Colonic mucosa (tissue), 4 donors: ENCODE measurements around the gene FHOD3. TPM values are rescaled to one million over a fixed set of nuclear protein-coding genes. Genes with fewer than 3 reads are reported as not detected.

ENCODE experiments used
- DNase-seq: peaks from one replicate; pipeline ENCODE4 v3.0.0-alpha.2; 2020
- H3K27ac ChIP-seq: fragments of 200-600 bp; one replicate; pipeline ENCODE4 v1.8.0; 2021
- H3K27me3 ChIP-seq: fragments of 200-600 bp; one replicate; pipeline ENCODE4 v1.8.0; 2021
- H3K36me3 ChIP-seq: fragments of 200-600 bp; one replicate; pipeline ENCODE4 v1.8.0; 2021
- H3K4me1 ChIP-seq: fragments of 200-600 bp; one replicate; pipeline ENCODE4 v1.8.0; 2021; ENCODE audit warnings: mild to moderate bottlenecking
- H3K4me3 ChIP-seq: fragments of 200-600 bp; one replicate; pipeline ENCODE4 v1.8.0; 2021
- H3K9ac ChIP-seq, 2 donors: one replicate each; pipeline ENCODE4 v1.7.0; 2013; ENCODE audit warnings: control low read depth in 2 of 2, low read depth in 2 of 2, low read length in 2 of 2
- H3K9me3 ChIP-seq: fragments of 200-600 bp; one replicate; pipeline ENCODE4 v1.8.0; 2021
- CTCF ChIP-seq: fragments of 200-600 bp; IDR thresholded peaks from one replicate; pipeline ENCODE4 v1.8.0; 2022; ENCODE audit warnings: antibody characterized with exemption, mild to moderate bottlenecking
- intact Hi-C: fragments of 100-400 bp; cut with DNase I; formaldehyde crosslinking; loops from one replicate; pipeline ENCODE4 v1.14.1; 2022
- total RNA-seq, 2 donors: library from RNA; stranded (reverse); fragmentation: NEBNext Ultra II Directional in 1 of 2; extraction: Animal tissue kit (Norgen Biotek cat#: 25700) in 1 of 2; gene quantifications; one replicate each; pipeline ENCODE4 v1.2.1, GENCODE V29; 2021
- donor health status: healthy.
- donor health status: DM: no; HTN: no; CAD: no.
- donor health status: DM: no; HTN: no; CAD: no.

Gene FHOD3
- total RNA-seq, 2 donors from 2014 or later = 2.5 to 4.1 TPM

- H3K9me3 ChIP-seq = no peaks in the 10 kb centered on the region
- TF ChIP-seq CTCF = no peak
- intact Hi-C loops = no loop called here
- no peak overlapping the region for H3K4me3 ChIP-seq
- no peak for DNase-seq
- H3K9ac ChIP-seq = no peak overlapping the region
- H3K27me3 ChIP-seq = no peaks in the 10 kb centered on the region
- H3K27ac ChIP-seq = no peak overlapping the region
- no peaks in the 10 kb centered on the region for H3K4me1 ChIP-seq
- no peaks in the 10 kb centered on the region for H3K36me3 ChIP-seq
Observed at GRCh38 chr18:36312806-36313395, 15.4 kb downstream of the FHOD3 start.

DNA sequence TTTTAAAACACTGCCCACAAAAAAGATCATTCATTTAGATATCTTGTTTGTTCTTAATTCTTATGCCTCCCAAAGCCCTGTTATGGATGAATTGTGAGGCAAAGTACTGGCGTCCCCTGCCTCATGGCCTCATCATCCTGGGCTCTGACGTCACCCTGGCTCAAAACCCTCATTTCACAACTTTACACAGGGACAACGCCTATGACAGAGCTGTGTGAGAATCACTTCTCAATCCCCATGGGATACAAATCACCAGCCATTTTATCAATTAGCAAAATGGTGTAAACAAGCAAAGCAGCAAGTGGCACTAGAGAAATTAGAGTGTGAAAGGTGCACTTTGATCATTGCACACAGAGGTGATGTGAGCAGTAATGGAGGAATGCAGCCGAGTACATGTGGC, 16.6 kb downstream of the FHOD3 start:
- Histone ChIP-seq H3K36me3 (no peaks in the 10 kb centered on the region), H3K4me3 (no peak overlapping the region), H3K9ac (no peak overlapping the region), H3K9me3 (no peaks in the 10 kb centered on the region), H3K27ac (no peak overlapping the region), H3K4me1 (no peaks in the 10 kb centered on the region), H3K27me3 (no peaks in the 10 kb centered on the region)
- no peak for DNase-seq
- TF ChIP-seq CTCF = no peak
- intact Hi-C loops = no loop called here

DNA sequence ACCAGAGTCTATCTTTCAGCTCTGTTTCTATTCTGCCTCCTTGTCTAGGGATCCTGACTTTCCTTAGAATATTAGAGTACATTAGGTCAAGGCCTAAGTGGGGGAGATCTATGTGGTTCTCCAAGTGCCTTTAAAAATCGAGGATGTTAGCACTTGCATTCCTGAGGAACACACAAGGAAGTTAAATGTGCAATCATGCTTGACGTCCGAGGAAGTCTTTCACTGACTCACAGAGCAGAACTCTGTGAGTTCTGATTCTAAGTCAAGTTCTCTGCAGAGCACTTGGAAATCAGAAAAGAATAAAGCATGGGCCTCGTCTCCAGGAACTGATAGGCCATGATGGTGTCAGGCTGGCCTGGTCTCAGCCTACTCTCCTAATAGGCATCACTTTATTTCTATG, 17.2 kb downstream of the FHOD3 start:
- intact Hi-C loops = no loop called here
- no peak for TF ChIP-seq CTCF
- H3K27ac ChIP-seq = no peak overlapping the region
- no peaks in the 10 kb centered on the region for H3K9me3 ChIP-seq
- no peaks in the 10 kb centered on the region for H3K36me3 ChIP-seq
- no peak for DNase-seq
- H3K27me3 ChIP-seq = no peaks in the 10 kb centered on the region
- H3K4me3 ChIP-seq = no peak overlapping the region
- no peaks in the 10 kb centered on the region for H3K4me1 ChIP-seq
- H3K9ac ChIP-seq = no peak overlapping the region

GRCh38 chr18:36315736-36316135, 18.2 kb downstream of the FHOD3 start:
- DNase-seq = no peak
- Histone ChIP-seq H3K27ac (no peak overlapping the region), H3K27me3 (no peaks in the 10 kb centered on the region), H3K9me3 (no peaks in the 10 kb centered on the region), H3K36me3 (no peaks in the 10 kb centered on the region), H3K4me1 (no peaks in the 10 kb centered on the region), H3K4me3 (no peak overlapping the region), H3K9ac (no peak overlapping the region)
- no peak for TF ChIP-seq CTCF
- intact Hi-C loops = no loop called here

DNA sequence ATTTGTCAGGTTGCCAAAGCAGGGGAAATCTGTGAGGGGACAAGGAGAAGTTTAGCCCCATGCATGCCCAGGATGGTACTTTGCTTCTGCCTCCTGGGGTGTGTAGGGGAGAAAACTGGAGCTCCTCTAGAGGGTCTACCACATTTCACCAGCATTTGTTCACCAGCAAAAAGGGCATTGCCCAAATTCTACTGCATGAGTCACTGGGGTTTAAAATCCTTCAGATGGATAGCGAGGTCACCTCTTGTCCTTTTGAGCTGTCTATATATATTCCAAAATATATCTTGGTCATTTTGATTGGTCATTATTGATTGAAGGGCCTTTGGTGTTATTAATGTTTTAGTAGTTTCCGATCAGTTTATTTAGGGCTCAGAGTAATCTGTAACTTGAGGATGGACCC, 18.7 kb downstream of the FHOD3 start:
- Histone ChIP-seq H3K9me3 (no peaks in the 10 kb centered on the region), H3K4me1 (no peaks in the 10 kb centered on the region), H3K9ac (no peak overlapping the region), H3K27me3 (no peaks in the 10 kb centered on the region), H3K4me3 (no peak overlapping the region), H3K36me3 (no peaks in the 10 kb centered on the region), H3K27ac (no peak overlapping the region)
- no peak for TF ChIP-seq CTCF
- intact Hi-C loops = no loop called here
- no peak for DNase-seq
